NT2/D1 (cell line): Measurements from ENCODE around the gene C9orf153.

Experiments
- SUZ12 ChIP-seq: IDR thresholded peaks from 2 replicates; pipeline ENCODE4 v1.6.1; 2011; ENCODE audit not compliant: insufficient read length, insufficient read depth; ENCODE audit errors: extremely low read depth
- YY1 ChIP-seq: IDR thresholded peaks from 2 replicates; pipeline ENCODE4 v1.6.1; 2011; ENCODE audit not compliant: insufficient read length, insufficient read depth
- ZNF274 ChIP-seq: IDR thresholded peaks from 2 replicates; pipeline ENCODE4 v1.6.1; 2011; ENCODE audit warnings: mild to moderate bottlenecking, low read depth, low read length

DNA sequence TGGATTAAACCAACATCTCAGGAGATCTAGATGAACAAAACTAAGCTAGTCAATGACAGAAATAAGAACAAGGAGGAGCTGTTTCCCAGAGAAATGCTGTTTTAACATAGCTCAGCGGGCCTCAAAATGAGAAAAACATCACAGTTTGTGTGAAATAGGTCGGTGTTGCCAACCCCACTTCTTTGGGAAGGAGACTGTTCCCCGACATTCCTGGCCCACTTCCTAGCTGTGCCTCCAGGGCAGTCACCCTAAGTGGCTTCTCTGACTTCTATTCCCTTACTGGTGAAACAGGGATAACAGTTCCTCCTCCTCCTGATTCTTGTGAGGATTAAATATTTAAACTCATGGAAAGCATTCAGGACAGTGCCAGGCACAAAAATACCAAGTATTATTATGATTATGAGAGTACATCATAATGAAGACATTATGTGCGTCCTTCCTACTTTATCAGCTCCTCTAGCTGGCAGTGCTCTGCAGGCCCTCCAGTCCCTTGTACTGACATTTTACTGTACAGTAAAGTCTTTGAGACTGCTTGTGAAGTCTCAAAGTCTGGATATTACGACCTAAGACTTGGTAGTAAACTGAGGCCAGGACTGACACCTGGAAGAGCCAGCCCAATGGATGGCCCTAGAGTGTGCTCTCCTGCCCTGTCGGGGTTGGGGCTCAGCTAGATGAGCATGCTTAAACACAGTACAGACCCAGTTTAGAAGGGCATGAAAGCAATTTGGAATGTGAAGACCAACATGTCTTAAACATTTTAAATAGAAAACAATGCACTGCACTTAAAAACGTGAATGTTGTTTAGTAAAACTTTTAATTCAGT, 15.6 kb upstream of the C9orf153 start:
- TF ChIP-seq ZNF274 (no peak), YY1 (no peak), SUZ12 (no peak)
